HepG2 (cell line): Measurements from ENCODE around the gene TMEM190. TPM values are rescaled to one million over a fixed set of nuclear protein-coding genes. Genes with fewer than 3 reads are reported as not detected.

Source experiments
- BORCS8-MEF2B ChIP-seq: sonication (generic); formaldehyde crosslinking; IDR thresholded peaks from 2 replicates; pipeline ENCODE4 v1.8.0; 2022; ENCODE audit warnings: mild to moderate bottlenecking, missing genetic modification reagents
- MXD4 ChIP-seq: IDR thresholded peaks from 2 replicates; pipeline ENCODE4 v1.6.1; 2016; ENCODE audit warnings: mild to moderate bottlenecking, missing biosample characterization, missing genetic modification reagents
- NFE2L2 ChIP-seq: fragments of 150-350 bp; IDR thresholded peaks from 2 replicates; pipeline ENCODE4 v1.6.1; 2014; ENCODE audit warnings: low read length
- PAX8 ChIP-seq: sonication (generic); formaldehyde crosslinking; IDR thresholded peaks from 2 replicates; pipeline ENCODE4 v1.8.0; 2022; ENCODE audit warnings: mild to moderate bottlenecking, missing genetic modification reagents, borderline replicate concordance
- POLR2AphosphoS2 ChIP-seq: IDR thresholded peaks from 2 replicates; pipeline ENCODE4 v1.6.1; 2011; ENCODE audit warnings: low read depth, low read length, improper control_type of control experiment
- PRPF4 ChIP-seq: fragments of 200-400 bp; formaldehyde crosslinking; IDR thresholded peaks from 2 replicates; pipeline ENCODE4 v1.6.1; 2016; ENCODE audit warnings: low read length, low read depth; ENCODE audit not compliant: poor library complexity, severe bottlenecking
- SAP130 ChIP-seq: IDR thresholded peaks from 2 replicates; pipeline ENCODE4 v1.6.1; 2016; ENCODE audit warnings: low read depth
- TFAP4 ChIP-seq: sonication (generic); IDR thresholded peaks from 2 replicates; pipeline ENCODE4 v1.6.1; 2016; ENCODE audit warnings: low read depth, borderline replicate concordance
- TIGD3 ChIP-seq: sonication (generic); formaldehyde crosslinking; IDR thresholded peaks from 2 replicates; pipeline ENCODE4 v1.5.1; 2020; ENCODE audit warnings: mild to moderate bottlenecking, missing genetic modification reagents, borderline replicate concordance
- ZBTB4 ChIP-seq: sonication (generic); formaldehyde crosslinking; IDR thresholded peaks from 2 replicates; pipeline ENCODE4 v1.4.0; 2020; ENCODE audit warnings: missing genetic modification reagents, mild to moderate bottlenecking, borderline replicate concordance
- ZBTB8A ChIP-seq: sonication (generic); formaldehyde crosslinking; IDR thresholded peaks from 2 replicates; pipeline ENCODE4 v1.4.0; 2020; ENCODE audit warnings: mild to moderate bottlenecking, low read depth, missing genetic modification reagents, borderline replicate concordance
- ZNF547 ChIP-seq: sonication (generic); formaldehyde crosslinking; IDR thresholded peaks from 2 replicates; pipeline ENCODE4 v1.5.1; 2020; ENCODE audit warnings: mild to moderate bottlenecking, missing genetic modification reagents
- ZNF609 ChIP-seq: sonication (generic); formaldehyde crosslinking; IDR thresholded peaks from 2 replicates; pipeline ENCODE4 v1.4.0; 2020; ENCODE audit warnings: mild to moderate bottlenecking, missing genetic modification reagents, borderline replicate concordance
- ZNF672 ChIP-seq: sonication (generic); formaldehyde crosslinking; IDR thresholded peaks from 2 replicates; pipeline ENCODE4 v1.8.1; 2022; ENCODE audit warnings: missing genetic modification reagents
- ZNF737 ChIP-seq: sonication (generic); formaldehyde crosslinking; IDR thresholded peaks from 2 replicates; pipeline ENCODE4 v1.5.0; 2020; ENCODE audit warnings: missing genetic modification reagents, mild to moderate bottlenecking, borderline replicate concordance
- polyA plus RNA-seq, 8 experiments: library from polyadenylated mRNA; depleted of rRNA in 3 of 8; stranded (reverse) in 7 of 8; unstranded in 1 of 8; fragments of >200 nt; fragmentation: Illumina TruSeq in 4 of 8; extraction: Trizol in 4 of 8; gene quantifications; 2 replicates each; pipeline versions ENCODE4 v1.2.1 to v1.2.3, GENCODE V29; 2011 to 2016; ENCODE audit warnings: low read depth in 4 of 8, missing spikeins in 1 of 8, mixed read lengths in 1 of 8; ENCODE audit not compliant: insufficient read depth in 1 of 8
- total RNA-seq, 5 experiments: library from RNA; depleted of rRNA; stranded (reverse); fragments of >200 nt; fragmentation: Illumina TruSeq; extraction: Trizol; gene quantifications; 2 replicates each; pipeline ENCODE4 v1.2.3, GENCODE V29; 2016; ENCODE audit warnings: low read depth in 1 of 5

Gene TMEM190
- total and polyA plus RNA-seq, 2 of the 13 experiments (the other 11 are each of a cell fraction or from before 2014, with no cell fraction given): 0.35 to 0.83 TPM

DNA sequence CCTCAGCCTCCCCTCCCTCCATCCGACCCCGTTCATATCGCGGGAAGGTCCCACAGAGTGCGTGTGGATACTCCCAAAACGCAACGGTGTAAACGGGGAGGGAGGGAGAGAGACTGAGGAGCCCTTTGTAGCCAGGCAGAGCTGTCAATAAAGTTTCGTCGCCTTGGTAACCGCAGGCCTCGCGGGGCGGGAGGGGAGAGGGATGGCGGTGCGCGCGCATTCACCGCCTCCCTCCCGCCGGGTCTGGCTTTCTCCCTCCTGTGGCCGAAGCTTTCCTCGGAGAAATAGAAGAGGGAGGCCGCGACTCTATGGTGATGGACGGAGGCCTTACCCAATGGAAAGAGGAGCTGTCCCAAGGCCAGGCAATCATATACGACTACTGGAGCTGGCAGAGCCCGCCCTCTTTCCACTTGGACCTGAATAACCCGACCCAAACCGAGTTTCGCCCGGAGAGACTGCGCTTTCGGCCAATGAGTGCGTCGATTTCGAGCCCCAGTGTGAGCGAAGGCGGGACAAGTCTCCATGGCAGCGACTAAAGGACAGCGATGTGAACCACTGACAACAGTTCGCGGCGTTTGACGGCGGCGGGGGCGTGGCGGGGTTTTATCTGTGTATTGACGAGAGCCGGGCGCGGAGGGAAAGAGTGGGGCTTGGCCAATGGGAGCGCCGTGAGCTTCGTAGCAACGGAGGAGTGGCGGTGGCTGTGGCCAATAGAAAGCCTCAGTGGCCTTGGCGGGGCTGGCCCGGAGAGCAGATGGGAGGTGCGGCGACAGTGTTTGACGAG is 37.3 kb upstream of the TMEM190 start, which contains the start of gene KMT5C (continued):
- no peak for TF ChIP-seq ZBTB4
- TF ChIP-seq TIGD3 (CRISPR knock-in tag): no peak
- TF ChIP-seq ZNF547 (CRISPR knock-in tag): no peak
- no peak for TF ChIP-seq POLR2AphosphoS2
- no peak for TF ChIP-seq ZNF609
- TF ChIP-seq ZBTB8A (CRISPR knock-in tag): no peak
- TF ChIP-seq NFE2L2: no peak
- TF ChIP-seq ZNF737 (CRISPR knock-in tag): no peak
- TF ChIP-seq PRPF4: no peak
- TF ChIP-seq MXD4: no peak; the same call in 1 of the 2 replicates
- peak; percentile 53 for TF ChIP-seq SAP130 (CRISPR knock-in tag)
- no peak for TF ChIP-seq PAX8 (CRISPR knock-in tag)
- TF ChIP-seq ZNF672 (CRISPR knock-in tag): no peak
- TF ChIP-seq BORCS8-MEF2B: 0 out of 2 replicates have a peak, but pooled peaks have one; percentile 33
- peak; percentile 41; the same call in 1 of the 2 replicates for TF ChIP-seq TFAP4
